Breast epithelium (tissue), 4 donors: ENCODE data around the gene TARS2. TPM values are rescaled to one million over a fixed set of nuclear protein-coding genes. Genes with fewer than 3 reads are reported as not detected.
A peak's percentile ranks its signal among the peaks of the same experiment; 100 is the strongest.

Experiments used
- DNase-seq, 2 donors: peaks; one replicate each; pipeline ENCODE4 v3.0.0-alpha.2; 2019; ENCODE audit warnings: low spot score in 2 of 2
- H3K27ac ChIP-seq, 2 donors: fragments of 200-600 bp; sonication (generic) in 1 of 2; one replicate each; pipeline ENCODE4 v1.5.1; 2016 to 2019; ENCODE audit warnings: mild to moderate bottlenecking in 1 of 2
- H3K27me3 ChIP-seq, 2 donors: fragments of 200-600 bp; sonication (generic) in 1 of 2; one replicate each; pipeline versions ENCODE4 v1.5.1 to v1.6.0; 2017 to 2019; ENCODE audit warnings: control low read depth in 1 of 2, mild to moderate bottlenecking in 1 of 2
- H3K36me3 ChIP-seq: fragments of 200-600 bp; one replicate; pipeline ENCODE4 v1.5.1; 2019
- H3K4me1 ChIP-seq, 2 donors: fragments of 200-600 bp; sonication (generic); one replicate each; pipeline ENCODE4 v1.5.1; 2016 to 2019; ENCODE audit warnings: control low read depth in 1 of 2
- H3K4me3 ChIP-seq, 3 donors: fragments of 200-600 bp; sonication (generic); 1 replicate in 2 of 3; 2 replicates in 1 of 3; pipeline ENCODE4 v1.5.1; 2016 to 2019; ENCODE audit warnings: mild to moderate bottlenecking in 3 of 3, moderate library complexity in 2 of 3
- H3K9me3 ChIP-seq, 2 donors: fragments of 200-600 bp; sonication (generic) in 1 of 2; one replicate each; pipeline ENCODE4 v1.5.1; 2016 to 2019; ENCODE audit warnings: control low read depth in 1 of 2
- POLR2A ChIP-seq: fragments of 450-650 bp; IDR thresholded peaks from one replicate; pipeline ENCODE4 v1.6.1; 2016; ENCODE audit warnings: antibody characterized with exemption, mild to moderate bottlenecking, moderate library complexity
- POLR2AphosphoS5 ChIP-seq, 3 donors: sonication (generic); formaldehyde crosslinking; IDR thresholded peaks; one replicate each; pipeline ENCODE4 v1.6.1; 2017; ENCODE audit warnings: antibody characterized with exemption in 3 of 3
- intact Hi-C: fragments of 100-400 bp; cut with DNase I; formaldehyde crosslinking; loops from one replicate; pipeline ENCODE4 v1.15.1; 2023; ENCODE audit warnings: low total_unique reads
- total RNA-seq, 3 donors: library from RNA; depleted of rRNA; stranded (reverse); fragments of >200 nt; gene quantifications; one replicate each; pipeline ENCODE4 v1.1.0, GENCODE V29; 2016
- TF ChIP-seq, protein P1 (sequence below), 3 donors: fragments of 450-650 bp; IDR thresholded peaks; one replicate each; pipeline ENCODE4 v1.5.1; 2016 to 2017; ENCODE audit warnings: antibody characterized with exemption in 3 of 3, mild to moderate bottlenecking in 3 of 3, moderate library complexity in 3 of 3

The TARS2 gene
- total RNA-seq, 3 donors from 2014 or later: 12.1 to 21.4 (median 19.9) TPM

DNA sequence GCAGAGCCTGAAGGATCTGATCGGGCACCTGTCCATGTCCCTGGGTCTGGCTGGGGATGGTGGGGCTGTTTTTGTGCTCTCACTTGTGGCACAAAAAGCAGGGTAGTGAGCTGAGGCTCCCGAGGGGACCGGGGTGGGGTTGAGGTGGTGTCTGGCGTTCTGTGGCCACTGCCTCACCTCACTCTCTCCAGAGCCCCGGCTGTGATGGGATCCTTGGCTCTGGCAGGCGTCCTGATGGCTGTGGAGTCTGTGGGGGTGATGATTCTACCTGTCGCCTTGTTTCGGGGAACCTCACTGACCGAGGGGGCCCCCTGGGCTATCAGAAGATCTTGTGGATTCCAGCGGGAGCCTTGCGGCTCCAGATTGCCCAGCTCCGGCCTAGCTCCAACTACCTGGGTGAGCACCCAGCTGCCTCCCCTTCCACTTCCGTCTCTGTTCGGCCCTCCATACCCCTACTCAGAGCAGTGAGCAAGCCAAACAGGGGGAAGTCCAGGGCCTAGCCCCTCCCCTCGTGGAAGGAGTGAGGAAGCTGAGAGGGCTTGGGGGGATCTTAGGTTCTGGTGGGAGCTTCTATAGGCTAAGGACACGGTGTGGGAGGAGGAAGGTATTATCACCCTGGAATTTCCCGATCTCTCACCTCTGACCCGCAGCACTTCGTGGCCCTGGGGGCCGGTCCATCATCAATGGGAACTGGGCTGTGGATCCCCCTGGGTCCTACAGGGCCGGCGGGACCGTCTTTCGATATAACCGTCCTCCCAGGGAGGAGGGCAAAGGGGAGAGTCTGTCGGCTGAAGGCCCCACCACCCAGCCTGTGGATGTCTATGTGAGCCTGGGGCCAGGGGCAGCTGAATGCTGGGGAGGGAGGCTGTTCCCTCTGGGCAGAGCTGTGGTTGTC, 69.0 kb downstream of the TARS2 start:
- peaks cover 31 to 32% of the 10 kb centered on the region in 2 donors for H3K4me1 ChIP-seq

DNA sequence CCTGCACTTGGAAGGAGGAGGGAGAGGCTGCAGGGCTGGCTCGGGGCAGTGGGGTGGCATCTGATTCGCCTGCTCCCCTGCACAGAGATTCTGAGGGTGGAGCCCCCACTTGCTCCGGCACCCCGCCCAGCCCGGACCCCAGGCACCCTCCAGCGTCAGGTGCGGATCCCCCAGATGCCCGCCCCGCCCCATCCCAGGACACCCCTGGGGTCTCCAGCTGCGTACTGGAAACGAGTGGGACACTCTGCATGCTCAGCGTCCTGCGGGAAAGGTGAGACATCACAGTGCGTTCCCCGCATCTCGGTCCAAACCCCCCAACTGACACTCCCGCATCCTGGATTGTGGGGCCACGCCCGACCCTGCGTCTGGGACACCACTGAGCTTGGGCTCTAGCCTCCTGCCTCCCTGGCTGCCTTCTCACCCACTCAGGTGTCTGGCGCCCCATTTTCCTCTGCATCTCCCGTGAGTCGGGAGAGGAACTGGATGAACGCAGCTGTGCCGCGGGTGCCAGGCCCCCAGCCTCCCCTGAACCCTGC, 69.9 kb downstream of the TARS2 start:
- no peaks in the 10 kb centered on the region for H3K9me3 ChIP-seq
- TF ChIP-seq POLR2A (no peak), POLR2AphosphoS5 (IDR thresholded peaks at IDR 0.05) (no peak)
- TF ChIP-seq, protein P1, sequence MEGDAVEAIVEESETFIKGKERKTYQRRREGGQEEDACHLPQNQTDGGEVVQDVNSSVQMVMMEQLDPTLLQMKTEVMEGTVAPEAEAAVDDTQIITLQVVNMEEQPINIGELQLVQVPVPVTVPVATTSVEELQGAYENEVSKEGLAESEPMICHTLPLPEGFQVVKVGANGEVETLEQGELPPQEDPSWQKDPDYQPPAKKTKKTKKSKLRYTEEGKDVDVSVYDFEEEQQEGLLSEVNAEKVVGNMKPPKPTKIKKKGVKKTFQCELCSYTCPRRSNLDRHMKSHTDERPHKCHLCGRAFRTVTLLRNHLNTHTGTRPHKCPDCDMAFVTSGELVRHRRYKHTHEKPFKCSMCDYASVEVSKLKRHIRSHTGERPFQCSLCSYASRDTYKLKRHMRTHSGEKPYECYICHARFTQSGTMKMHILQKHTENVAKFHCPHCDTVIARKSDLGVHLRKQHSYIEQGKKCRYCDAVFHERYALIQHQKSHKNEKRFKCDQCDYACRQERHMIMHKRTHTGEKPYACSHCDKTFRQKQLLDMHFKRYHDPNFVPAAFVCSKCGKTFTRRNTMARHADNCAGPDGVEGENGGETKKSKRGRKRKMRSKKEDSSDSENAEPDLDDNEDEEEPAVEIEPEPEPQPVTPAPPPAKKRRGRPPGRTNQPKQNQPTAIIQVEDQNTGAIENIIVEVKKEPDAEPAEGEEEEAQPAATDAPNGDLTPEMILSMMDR (IDR thresholded peaks at IDR 0.05): no peak
- no peak overlapping the region for H3K4me3 ChIP-seq
- intact Hi-C loops: no loop called here
- peak overlapping the region in 1 of 2 donors; percentile 100 for H3K27ac ChIP-seq
- peaks cover 28 to 29% of the 10 kb centered on the region in 2 donors for H3K4me1 ChIP-seq
- DNase-seq: no peak
- H3K36me3 ChIP-seq: no peaks in the 10 kb centered on the region
- H3K27me3 ChIP-seq: no peaks in the 10 kb centered on the region

More for the DNA sequence above, 69.0 kb downstream of the TARS2 start:
- H3K36me3 ChIP-seq: no peaks in the 10 kb centered on the region
- TF ChIP-seq POLR2AphosphoS5 (IDR thresholded peaks at IDR 0.05): no peak
- TF ChIP-seq, protein P1 (IDR thresholded peaks at IDR 0.05): no peak
- TF ChIP-seq POLR2A: no peak
- intact Hi-C loops: no loop called here
- no peak overlapping the region for H3K27ac ChIP-seq
- DNase-seq: no peak
- H3K9me3 ChIP-seq: no peaks in the 10 kb centered on the region
- H3K27me3 ChIP-seq: no peaks in the 10 kb centered on the region
- no peak overlapping the region for H3K4me3 ChIP-seq

Other genes with a start within 250 kb of the TARS2 start
- not detected for gene CA14, start 229.6 kb upstream of the TARS2 start, total RNA-seq
- gene APH1A, start 218.4 kb upstream of the TARS2 start, total RNA-seq: 100 to 1,000 TPM in 2 of 3 donors, 10 to 100 TPM in 1; 86.9 to 138 (median 104) TPM
- gene C1orf54, start 214.6 kb upstream of the TARS2 start, total RNA-seq: 10 to 100 TPM in 2 of 3 donors, 1 to 10 TPM in 1; 9.4 to 24.3 (median 13.6) TPM
- gene CIART, start 204.9 kb upstream of the TARS2 start, total RNA-seq: 1 to 10 TPM; 2.6 to 7.4 (median 4.3) TPM
- 10 to 100 TPM; 40.5 to 55.1 (median 45.1) TPM for gene MRPS21, start 193.6 kb upstream of the TARS2 start, total RNA-seq
- gene PRPF3, start 165.9 kb upstream of the TARS2 start, total RNA-seq: 10 to 100 TPM; 57.1 to 87.2 (median 82.4) TPM
- gene RPRD2, start 123.3 kb upstream of the TARS2 start, total RNA-seq: 10 to 100 TPM; 19.4 to 26.5 (median 20.3) TPM
- gene ECM1, start 20.7 kb downstream of the TARS2 start, total RNA-seq: 10 to 100 TPM in 2 of 3 donors, 1 to 10 TPM in 1; 4.0 to 53.3 (median 10.2) TPM
- 1 to 10 TPM in 1 of 3 donors, not detected in 2; 2.2 TPM for gene FALEC, start 28.3 kb downstream of the TARS2 start, total RNA-seq
- gene ADAMTSL4, start 62.0 kb downstream of the TARS2 start, total RNA-seq: 10 to 100 TPM; 11.3 to 31.8 (median 30.2) TPM
- gene MCL1, start 92.2 kb downstream of the TARS2 start, total RNA-seq: 100 to 1,000 TPM; 257 to 535 (median 333) TPM
- 100 to 1,000 TPM; 187 to 273 (median 194) TPM for gene ENSA, start 142.2 kb downstream of the TARS2 start, total RNA-seq
- gene GOLPH3L, start 209.7 kb downstream of the TARS2 start, total RNA-seq: 10 to 100 TPM; 22.2 to 44.3 (median 31.8) TPM
- gene HORMAD1, start 233.5 kb downstream of the TARS2 start, total RNA-seq: under 1 TPM in 2 of 3 donors, not detected in 1; 0.48 to 0.66 TPM